A673 (cell line): ENCODE data around the gene AHDC1. TPM values are rescaled to one million over a fixed set of nuclear protein-coding genes. Genes with fewer than 3 reads are reported as not detected.

ENCODE experiments used
- BruUV-seq: library from RNA; stranded (reverse); fragments of 400-500 nt; replicated peaks from 2 replicates; lab custom pipeline; 2021; lab: Mats Ljungman, UMichigan
- CTCF ChIA-PET: fragments of 300-600 bp; sonication (Branson Sonifier 250); formaldehyde crosslinking; loops from one replicate; lab custom pipeline; 2022; ENCODE audit warnings: antibody characterized with exemption; lab: Charles Lee
- POLR2A ChIA-PET: fragments of 300-600 bp; sonication (Branson Sonifier 250); formaldehyde crosslinking; loops from one replicate; lab custom pipeline; 2022; ENCODE audit warnings: antibody characterized with exemption; ENCODE audit not compliant: low non-redundant PET; lab: Charles Lee
- DNase-seq: peaks from one replicate; pipeline ENCODE4 v3.0.0-alpha.2; 2015; ENCODE audit warnings: low spot score
- H3K27ac ChIP-seq: fragments of 200-600 bp; sonication (generic); 2 replicates; pipeline ENCODE4 v1.5.1; 2016; ENCODE audit warnings: mixed run types, low read depth, mild to moderate bottlenecking, mixed read lengths, antibody characterized with exemption, low read length; ENCODE audit not compliant: poor library complexity, severe bottlenecking
- H3K27me3 ChIP-seq: fragments of 200-600 bp; sonication (generic); replicated peaks from 2 replicates; pipeline ENCODE4 v1.6.1; 2017; ENCODE audit warnings: mixed run types, low read depth, mild to moderate bottlenecking, mixed read lengths, antibody characterized with exemption, low read length; ENCODE audit not compliant: insufficient read depth, poor library complexity
- H3K36me3 ChIP-seq: fragments of 200-600 bp; sonication (generic); 2 replicates; pipeline ENCODE4 v1.6.1; 2016; ENCODE audit warnings: mixed run types, mild to moderate bottlenecking, mixed read lengths, antibody characterized with exemption, low read length; ENCODE audit not compliant: insufficient read depth, poor library complexity, severe bottlenecking
- H3K4me1 ChIP-seq: fragments of 200-600 bp; sonication (generic); 2 replicates; pipeline ENCODE4 v1.6.1; 2017; ENCODE audit warnings: mixed run types, mild to moderate bottlenecking, mixed read lengths, antibody characterized with exemption, low read length; ENCODE audit not compliant: insufficient read depth, poor library complexity, severe bottlenecking
- H3K4me3 ChIP-seq: fragments of 200-600 bp; sonication (generic); 2 replicates; pipeline ENCODE4 v1.5.1; 2016; ENCODE audit warnings: low read depth, mixed run types, mild to moderate bottlenecking, mixed read lengths, low read length; ENCODE audit not compliant: poor library complexity, severe bottlenecking
- H3K9me3 ChIP-seq: fragments of 200-600 bp; sonication (generic); 2 replicates; pipeline ENCODE4 v1.6.1; 2016; ENCODE audit warnings: mixed run types, low read depth, mild to moderate bottlenecking, mixed read lengths, antibody characterized with exemption, low read length; ENCODE audit not compliant: poor library complexity, severe bottlenecking
- EZH2 ChIP-seq: fragments of 200-600 bp; sonication (generic); IDR thresholded peaks from 2 replicates; pipeline ENCODE4 v1.6.1; 2017; ENCODE audit warnings: borderline replicate concordance, low read depth, mild to moderate bottlenecking, mixed read lengths, antibody characterized with exemption, low read length; ENCODE audit not compliant: poor library complexity, severe bottlenecking
- intact Hi-C: fragments of 100-400 bp; cut with micrococcal nuclease; formaldehyde crosslinking; loops from one replicate; pipeline ENCODE4 v1.10.0; 2022; ENCODE audit not compliant: unreplicated experiment
- total RNA-seq: library from RNA; stranded (reverse); gene quantifications from 2 replicates; pipeline ENCODE4 v1.2.3, GENCODE V29; 2021
- TF ChIP-seq, protein P1 (sequence below): fragments of 300-800, 200-600 bp; sonication (generic); conservative IDR thresholded peaks from 2 replicates; pipeline ENCODE4 v1.5.1; 2017; ENCODE audit warnings: low read depth, mild to moderate bottlenecking, antibody characterized with exemption, low read length, moderate library complexity, mixed read lengths

Gene AHDC1
- total RNA-seq, 1 experiment from 2014 or later, result 33.2 TPM

- no peak overlapping the region for H3K27ac ChIP-seq
- H3K4me3 ChIP-seq, result no peak overlapping the region
- POLR2A ChIA-PET, result no interaction called here
- H3K36me3 ChIP-seq, result no peaks in the 10 kb centered on the region
- no peaks in the 10 kb centered on the region for H3K27me3 ChIP-seq
- TF ChIP-seq EZH2, result no peak
- TF ChIP-seq, protein P1, sequence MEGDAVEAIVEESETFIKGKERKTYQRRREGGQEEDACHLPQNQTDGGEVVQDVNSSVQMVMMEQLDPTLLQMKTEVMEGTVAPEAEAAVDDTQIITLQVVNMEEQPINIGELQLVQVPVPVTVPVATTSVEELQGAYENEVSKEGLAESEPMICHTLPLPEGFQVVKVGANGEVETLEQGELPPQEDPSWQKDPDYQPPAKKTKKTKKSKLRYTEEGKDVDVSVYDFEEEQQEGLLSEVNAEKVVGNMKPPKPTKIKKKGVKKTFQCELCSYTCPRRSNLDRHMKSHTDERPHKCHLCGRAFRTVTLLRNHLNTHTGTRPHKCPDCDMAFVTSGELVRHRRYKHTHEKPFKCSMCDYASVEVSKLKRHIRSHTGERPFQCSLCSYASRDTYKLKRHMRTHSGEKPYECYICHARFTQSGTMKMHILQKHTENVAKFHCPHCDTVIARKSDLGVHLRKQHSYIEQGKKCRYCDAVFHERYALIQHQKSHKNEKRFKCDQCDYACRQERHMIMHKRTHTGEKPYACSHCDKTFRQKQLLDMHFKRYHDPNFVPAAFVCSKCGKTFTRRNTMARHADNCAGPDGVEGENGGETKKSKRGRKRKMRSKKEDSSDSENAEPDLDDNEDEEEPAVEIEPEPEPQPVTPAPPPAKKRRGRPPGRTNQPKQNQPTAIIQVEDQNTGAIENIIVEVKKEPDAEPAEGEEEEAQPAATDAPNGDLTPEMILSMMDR, result no peak
- DNase-seq, result no peak
- intact Hi-C loops, result no loop called here
- H3K9me3 ChIP-seq, result no peaks in the 10 kb centered on the region
- CTCF ChIA-PET, result no interaction called here
- H3K4me1 ChIP-seq, result no peaks in the 10 kb centered on the region
- BruUV-seq, result no TSS peak
These were observed 34.9 kb upstream of the AHDC1 start for GRCh38 chr1:27638805-27639204.

- Histone ChIP-seq H3K4me3 (no peak overlapping the region), H3K27ac (no peak overlapping the region), H3K4me1 (no peaks in the 10 kb centered on the region), H3K36me3 (no peaks in the 10 kb centered on the region), H3K9me3 (no peaks in the 10 kb centered on the region), H3K27me3 (no peaks in the 10 kb centered on the region)
- intact Hi-C loops, result no loop called here
- ChIA-PET CTCF (no interaction called here), POLR2A (no interaction called here)
- no peak for DNase-seq
- TF ChIP-seq EZH2, result no peak
- TF ChIP-seq, protein P1, result no peak
- BruUV-seq, result no TSS peak
These were observed 34.2 kb upstream of the AHDC1 start for GRCh38 chr1:27638047-27638734.

DNA sequence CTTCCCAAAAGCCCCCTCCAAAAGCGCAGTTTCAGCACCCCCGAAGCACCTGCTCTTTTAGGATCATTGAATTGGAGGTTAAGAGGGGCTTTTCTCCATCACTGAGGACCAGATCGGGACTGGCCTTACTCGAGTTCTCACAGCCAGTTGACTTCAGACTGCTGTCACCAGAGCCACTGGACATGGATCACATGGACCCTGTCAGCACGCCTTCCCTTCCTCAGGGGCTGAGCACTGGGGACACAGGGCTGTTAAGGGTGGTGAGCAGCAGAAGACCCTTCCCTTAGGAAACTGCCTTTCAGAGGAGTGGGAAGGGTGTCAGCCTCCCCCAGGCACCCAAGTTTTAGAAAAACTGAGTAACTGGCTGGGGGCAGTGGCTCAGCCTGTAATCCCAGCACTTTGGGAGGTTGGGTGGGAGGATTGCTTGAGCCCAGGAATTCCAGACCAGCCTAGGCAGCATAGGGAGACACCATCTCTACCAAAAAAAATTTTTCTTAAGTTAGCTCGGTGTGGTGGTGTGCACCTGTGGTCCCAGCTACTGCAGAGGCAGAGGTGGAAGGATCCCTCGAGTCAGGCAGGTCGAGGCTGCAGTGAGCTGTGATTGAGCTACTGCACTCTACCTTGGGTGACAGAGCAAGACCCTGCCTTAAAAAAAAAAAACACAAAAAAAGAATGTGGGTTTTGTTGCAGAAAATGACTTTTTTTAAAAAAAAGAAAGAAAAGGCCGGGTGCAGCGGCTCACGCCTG is 31.6 kb upstream of the AHDC1 start:
- Histone ChIP-seq H3K9me3 (no peaks in the 10 kb centered on the region), H3K4me3 (no peak overlapping the region), H3K36me3 (no peaks in the 10 kb centered on the region), H3K4me1 (no peaks in the 10 kb centered on the region), H3K27ac (no peak overlapping the region), H3K27me3 (no peaks in the 10 kb centered on the region)
- intact Hi-C loops, result no loop called here
- CTCF ChIA-PET, result no interaction called here
- DNase-seq, result no peak
- no TSS peak for BruUV-seq
- POLR2A ChIA-PET, result no interaction called here
- TF ChIP-seq, protein P1, result no peak
- no peak for TF ChIP-seq EZH2
